Astrocyte (in vitro differentiated cells and primary cell): ENCODE measurements around the gene STIM1.

Experiments used
- EZH2 ChIP-seq: IDR thresholded peaks from 2 replicates; pipeline ENCODE4 v1.6.1; 2012; ENCODE audit warnings: mild to moderate bottlenecking, low read length, inconsistent platforms; ENCODE audit not compliant: insufficient read depth
- TF ChIP-seq, protein P1 (sequence below): IDR thresholded peaks from 2 replicates; pipeline ENCODE4 v1.5.1; 2011; ENCODE audit warnings: low read depth, mild to moderate bottlenecking, inconsistent platforms, low read length, moderate library complexity; ENCODE audit not compliant: insufficient read depth

- TF ChIP-seq, protein P1, sequence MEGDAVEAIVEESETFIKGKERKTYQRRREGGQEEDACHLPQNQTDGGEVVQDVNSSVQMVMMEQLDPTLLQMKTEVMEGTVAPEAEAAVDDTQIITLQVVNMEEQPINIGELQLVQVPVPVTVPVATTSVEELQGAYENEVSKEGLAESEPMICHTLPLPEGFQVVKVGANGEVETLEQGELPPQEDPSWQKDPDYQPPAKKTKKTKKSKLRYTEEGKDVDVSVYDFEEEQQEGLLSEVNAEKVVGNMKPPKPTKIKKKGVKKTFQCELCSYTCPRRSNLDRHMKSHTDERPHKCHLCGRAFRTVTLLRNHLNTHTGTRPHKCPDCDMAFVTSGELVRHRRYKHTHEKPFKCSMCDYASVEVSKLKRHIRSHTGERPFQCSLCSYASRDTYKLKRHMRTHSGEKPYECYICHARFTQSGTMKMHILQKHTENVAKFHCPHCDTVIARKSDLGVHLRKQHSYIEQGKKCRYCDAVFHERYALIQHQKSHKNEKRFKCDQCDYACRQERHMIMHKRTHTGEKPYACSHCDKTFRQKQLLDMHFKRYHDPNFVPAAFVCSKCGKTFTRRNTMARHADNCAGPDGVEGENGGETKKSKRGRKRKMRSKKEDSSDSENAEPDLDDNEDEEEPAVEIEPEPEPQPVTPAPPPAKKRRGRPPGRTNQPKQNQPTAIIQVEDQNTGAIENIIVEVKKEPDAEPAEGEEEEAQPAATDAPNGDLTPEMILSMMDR, result no peak
- no peak for TF ChIP-seq EZH2
Observed at GRCh38 chr11:3954448-3955298, 99.2 kb downstream of the STIM1 start.
